Measurements from ENCODE around the gene COL27A1.
A peak's percentile ranks its signal among the peaks of the same experiment; 100 is the strongest.

Gene COL27A1

DNA sequence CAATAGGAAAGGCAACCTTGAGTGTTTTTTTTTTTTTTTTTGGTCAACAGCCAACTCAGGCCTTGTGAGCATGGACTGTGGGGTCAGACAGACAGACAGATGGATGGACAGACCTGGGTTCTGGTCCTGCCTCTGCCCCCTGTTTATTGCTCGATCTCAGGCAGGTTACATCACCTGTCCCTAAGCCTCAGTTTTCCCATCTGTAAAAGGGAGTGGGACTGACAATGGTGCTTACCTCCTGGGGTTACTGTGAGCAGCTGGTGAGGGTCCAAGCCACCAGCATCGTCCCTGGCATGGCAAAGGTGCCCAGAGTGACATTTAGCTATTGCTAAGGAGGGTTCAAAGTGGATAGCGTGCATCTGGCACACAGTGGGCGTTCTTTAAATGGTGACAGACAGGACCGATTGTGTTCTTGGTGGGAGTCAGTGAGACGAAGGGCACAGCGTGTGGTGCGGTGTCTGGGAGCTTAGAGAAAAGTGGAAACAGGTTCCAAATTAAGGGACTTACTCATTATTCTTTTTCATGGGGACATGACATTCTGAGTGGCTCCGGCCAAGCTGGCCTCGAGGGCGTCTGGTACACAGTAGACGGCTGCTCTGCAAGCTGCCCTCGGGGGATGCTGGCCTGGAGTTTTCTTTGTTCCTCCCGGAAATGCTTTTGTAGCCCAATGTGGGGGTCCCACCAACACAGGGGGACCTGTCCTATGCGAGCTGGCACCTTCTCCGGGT, 72.1 kb downstream of the COL27A1 start:
- no peak for DNase-seq (ENCODE audit: low spot score)

DNA sequence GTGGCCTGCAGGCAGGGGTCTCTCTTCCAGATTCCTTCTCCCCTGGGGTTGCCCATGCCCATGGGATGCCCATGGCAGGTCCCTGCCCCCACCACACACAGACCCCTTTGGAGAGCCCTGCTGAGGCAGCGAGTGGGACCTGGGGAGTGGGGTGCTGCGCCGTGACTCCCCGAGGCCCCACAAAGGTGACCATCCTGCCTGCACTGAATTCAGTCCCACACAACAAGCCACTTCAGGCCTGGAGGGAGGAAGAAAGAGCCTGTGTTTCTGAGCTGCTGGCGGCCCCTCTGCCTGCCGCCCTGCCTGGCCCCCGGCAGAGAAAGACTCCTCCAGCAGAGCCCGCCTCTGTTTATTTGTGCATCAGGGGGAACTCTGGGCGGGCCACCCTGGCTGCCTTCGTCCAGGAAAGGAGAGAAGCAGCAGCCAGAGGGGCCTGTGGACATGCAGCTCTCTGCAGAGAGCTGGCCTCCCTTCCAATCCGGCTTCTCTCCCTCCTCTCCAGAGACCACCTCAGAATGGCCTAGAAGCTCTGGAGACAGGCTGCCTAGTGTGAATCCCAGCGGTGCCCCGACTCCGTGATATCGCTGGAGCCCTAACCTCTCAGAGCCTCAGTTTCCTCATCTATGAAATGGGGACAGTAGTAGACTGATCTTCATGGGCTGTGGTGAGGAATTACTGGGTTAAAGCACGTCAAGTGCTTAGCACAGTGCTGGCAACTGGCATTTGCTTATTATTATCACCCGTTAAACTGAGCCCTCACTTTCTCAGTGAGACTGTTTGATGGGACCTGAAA, 72.9 kb downstream of the COL27A1 start:
- no peak for DNase-seq (ENCODE audit: low spot score)

DNA sequence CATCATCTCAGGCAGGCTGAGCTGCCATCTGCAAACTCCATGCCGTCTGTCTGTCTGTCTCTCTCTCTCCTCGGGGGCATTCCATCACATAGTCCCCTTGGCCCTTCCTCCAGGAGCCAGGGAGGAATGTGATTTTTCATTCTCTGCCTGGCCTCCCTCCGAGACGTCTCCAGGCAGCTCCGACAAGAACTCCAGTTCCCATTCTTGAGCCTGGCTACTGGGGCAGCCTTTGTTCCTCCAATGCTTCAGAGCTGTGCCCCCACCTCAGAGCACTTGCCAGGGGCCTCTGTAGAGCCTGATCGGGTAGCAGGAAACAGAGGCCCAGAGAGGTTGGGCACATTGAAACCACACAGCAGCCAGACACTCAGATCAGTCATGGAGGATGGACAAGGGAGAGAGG, 74.0 kb downstream of the COL27A1 start:
- no peak for DNase-seq (ENCODE audit: low spot score)

DNA sequence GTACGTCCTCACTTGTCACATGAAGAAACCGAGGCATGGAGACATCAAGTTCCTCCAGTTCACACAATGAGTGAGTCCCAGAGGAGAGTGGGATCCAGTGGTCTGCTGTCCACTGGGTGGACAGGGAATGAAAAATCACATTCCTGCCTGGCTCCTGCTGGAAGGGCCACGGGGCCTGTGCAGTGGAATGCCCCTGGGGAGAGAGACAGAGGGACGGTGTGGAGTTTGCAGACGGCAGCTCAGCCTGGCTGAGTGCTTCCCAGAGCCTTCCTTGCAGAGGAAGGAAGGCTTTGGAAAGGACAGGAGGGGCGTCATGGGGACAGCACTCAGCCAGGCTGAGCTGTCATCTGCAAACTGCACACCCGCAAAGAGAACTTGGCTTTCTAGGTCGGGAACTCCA, 74.7 kb downstream of the COL27A1 start:
- no peak for DNase-seq (ENCODE audit: low spot score)

DNA sequence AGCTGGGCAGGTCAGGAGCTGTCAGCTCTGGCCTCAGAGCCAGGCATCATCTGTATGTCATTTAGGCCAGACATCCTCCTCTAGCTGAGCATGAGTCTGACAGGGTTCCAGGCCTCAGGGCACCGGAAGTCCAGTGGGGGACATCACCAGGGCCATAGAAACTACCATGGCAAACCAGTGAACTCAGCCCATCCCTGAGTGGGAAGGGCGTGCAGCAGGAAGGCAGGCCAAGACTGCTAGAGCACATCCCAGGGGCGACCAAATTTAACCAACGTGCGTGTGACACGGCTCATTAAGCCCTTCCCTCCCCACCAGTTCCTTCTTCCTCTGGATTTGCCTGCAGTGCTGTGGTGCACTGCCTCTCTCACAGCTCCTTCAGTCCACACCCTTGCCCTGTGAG, 75.9 kb downstream of the COL27A1 start:
- DNase-seq (ENCODE audit: low spot score) = no peak

DNA sequence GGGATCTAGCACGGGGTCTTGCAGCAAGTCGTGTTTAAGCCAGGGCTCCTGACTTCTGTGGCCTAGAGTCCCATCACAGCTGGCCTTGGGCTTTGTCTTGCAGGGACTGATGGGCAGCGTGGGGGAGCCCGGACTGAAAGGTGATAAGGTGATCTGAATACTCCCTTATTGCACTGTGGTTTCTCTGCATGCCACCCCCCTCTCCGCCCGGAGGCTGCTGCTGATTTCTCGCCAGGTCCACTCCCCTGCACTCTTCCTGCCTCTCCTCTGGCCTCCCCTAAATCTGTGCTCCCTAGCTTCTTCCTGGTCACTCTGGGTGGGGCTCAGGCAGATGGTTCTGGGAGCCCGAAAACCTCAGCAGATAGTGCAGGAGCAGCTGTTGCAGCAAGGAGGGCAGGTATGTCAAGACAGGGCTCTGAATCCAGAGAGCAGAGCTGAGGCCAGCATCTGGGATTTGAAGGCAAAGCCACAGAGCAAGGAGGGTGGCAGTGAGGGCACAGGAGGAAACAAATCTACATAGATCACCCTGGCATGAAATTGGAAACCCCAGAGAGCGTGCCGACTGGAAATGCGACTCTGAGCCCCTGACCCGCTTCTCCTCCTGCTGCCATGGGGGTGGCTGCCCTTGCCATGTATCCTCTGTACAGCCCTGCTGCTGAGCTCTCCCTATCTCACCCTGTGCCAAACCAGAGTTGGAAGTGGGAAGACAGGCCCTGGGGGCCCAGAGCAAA, 76.5 kb downstream of the COL27A1 start:
- no peak for DNase-seq (ENCODE audit: low spot score)

DNA sequence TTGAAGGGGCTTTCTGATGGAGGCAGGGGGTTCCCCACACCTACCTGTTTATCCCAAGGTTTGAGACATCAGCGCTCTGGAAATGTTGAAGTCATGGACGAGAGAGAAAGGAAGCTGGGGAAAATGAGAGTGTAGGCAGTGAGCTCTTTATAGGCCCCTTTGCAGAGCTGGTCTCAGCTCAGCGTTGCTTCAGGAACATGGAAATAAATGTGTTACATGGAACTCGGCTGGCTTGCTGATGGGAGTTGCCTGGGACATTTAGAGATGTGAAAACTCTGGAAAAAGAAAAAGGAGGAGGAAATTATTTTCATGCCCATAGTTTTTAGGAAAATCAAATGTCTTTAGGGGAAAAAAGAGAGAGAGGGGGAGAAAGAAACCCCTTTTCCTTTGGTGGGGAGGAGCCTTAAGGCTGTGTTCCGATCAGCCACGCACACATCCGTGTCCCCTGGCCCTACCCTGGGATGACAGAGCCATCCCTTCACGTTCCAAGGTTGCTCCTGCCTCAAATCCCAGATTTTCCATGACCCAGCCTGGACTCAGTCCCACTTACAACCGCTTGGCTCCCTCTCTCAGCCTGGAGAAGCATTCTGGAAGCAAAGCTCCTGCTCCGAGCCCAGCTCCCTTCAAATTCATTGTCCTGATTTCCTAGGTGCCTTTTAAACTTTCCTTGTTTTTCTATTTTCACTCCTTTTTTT, 78.3 kb downstream of the COL27A1 start:
- DNase-seq (ENCODE audit: low spot score) = peak; percentile 19

DNA sequence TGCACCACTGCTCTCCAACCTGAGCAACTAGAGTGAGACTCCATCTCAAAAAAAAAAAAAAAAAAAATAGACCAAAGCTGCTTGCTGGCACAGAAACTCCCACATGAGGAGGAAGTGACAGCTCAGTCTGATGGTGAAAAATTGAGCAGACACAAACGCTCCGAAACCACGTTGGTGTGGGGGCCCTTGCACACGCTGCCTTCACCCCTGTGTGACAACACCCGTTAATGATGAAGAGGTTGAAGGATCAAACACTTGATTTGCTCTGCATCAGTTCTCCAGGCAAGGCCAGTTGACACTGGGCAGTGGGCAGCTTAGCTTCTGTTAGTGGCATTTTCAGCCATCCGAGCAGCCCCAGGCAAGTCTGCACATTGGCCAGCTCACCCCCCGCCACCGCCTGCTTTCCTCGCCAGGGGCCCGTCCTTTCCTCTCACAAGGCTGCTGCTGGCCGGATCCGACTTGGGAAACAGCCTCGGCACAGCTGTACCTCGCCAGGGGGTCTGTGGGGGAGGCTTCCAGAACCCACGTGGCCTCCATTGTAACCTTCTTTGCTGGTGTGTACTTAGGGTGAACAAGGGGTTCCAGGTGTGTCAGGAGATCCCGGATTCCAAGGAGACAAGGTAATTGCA, 79.8 kb downstream of the COL27A1 start:
- no peak for DNase-seq (ENCODE audit: low spot score)

DNA sequence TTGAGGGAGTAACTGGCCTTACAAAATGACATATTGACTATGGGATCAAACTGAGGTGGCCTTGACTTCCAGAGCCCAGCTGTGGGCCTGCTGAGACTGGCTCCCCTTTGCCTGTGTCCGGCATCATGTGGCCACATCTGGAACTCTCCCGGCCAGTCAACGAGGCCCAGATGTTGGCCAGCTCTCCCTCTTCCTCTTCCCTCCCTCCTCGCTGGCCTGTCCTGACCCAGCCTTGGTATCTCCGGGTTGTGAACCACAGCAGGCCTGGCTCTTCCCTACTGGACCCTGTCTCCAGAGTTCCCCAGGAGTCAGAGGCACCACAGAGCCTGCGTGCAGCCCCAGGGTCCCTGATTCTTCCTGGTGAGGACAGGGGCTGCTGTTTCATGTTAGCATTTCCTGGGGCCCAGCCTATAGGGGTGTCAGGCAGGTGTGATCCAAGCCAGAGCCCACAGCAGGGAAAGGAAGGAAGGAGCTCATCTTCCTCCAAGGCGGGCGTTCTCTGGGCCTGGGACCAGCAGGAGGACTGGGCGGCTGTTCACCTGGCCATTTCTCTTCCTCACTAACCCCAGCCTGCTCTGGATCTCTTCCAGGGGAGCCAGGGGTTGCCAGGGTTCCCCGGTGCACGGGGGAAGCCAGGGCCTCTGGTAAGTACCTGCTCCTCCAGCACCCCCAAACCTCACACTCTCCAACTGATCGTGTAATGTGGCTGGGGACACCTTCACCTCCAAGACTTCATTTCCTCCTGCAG, 81.2 kb downstream of the COL27A1 start:
- DNase-seq (ENCODE audit: low spot score) = no peak

DNA sequence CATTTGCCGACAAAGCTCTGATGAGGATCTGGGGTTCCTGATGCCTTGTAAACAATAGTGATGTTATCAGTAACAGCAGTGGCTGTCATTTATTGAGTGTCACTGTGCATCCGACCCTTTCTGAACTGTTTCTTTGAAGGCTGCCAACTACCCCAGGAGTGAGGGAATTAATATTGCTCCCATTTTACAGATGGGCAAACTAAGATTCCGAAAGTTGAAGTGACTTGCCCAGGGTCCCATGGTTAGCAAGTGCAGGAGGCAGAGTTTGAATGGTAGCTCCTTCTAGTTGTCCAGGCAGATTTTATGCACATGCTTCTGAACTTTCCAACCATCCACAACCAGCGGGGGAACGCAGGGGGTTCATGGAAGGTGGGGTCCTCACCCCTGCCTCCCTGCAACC, 81.9 kb downstream of the COL27A1 start:
- DNase-seq (ENCODE audit: low spot score) = no peak

DNA sequence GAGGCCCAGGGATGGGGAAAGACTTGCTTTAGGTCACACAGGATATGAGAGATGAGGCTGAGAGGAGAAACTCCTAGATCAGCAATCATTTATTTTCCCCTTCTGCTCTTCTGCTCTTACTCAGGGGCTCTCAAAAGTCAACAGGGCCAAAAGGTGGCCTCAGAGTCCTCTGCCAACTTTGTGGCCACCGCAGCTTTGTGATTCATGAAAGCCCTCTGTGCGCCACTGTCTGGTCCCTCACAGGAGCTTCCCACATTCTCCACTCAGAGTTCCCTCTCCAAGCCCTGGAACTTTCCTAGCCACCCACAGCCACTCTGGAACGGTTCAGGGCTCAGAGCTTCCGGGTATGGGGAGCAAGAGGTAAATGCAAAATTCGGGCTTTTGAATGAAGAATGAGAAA, 82.4 kb downstream of the COL27A1 start:
- no peak for DNase-seq (ENCODE audit: low spot score)

DNA sequence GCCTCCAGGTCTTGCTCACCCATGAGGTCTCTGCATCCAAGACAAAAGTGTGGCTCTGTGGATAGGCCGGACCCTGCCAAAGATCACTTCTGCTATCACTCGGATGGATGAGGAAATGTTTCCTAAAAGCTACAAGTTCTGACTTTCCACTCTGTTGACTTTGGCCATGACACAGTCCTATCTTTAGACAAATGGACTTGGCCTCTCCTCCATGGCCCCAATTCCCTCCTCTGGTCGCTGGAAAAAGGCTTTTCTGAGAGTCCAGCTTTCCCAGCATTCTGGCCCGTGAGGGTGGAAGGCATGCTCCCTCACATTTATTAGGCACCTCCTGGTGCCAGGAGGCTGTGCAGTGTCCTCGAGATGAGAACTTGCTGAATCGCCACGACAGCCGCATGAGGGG, 83.1 kb downstream of the COL27A1 start:
- no peak for DNase-seq (ENCODE audit: low spot score)

DNA sequence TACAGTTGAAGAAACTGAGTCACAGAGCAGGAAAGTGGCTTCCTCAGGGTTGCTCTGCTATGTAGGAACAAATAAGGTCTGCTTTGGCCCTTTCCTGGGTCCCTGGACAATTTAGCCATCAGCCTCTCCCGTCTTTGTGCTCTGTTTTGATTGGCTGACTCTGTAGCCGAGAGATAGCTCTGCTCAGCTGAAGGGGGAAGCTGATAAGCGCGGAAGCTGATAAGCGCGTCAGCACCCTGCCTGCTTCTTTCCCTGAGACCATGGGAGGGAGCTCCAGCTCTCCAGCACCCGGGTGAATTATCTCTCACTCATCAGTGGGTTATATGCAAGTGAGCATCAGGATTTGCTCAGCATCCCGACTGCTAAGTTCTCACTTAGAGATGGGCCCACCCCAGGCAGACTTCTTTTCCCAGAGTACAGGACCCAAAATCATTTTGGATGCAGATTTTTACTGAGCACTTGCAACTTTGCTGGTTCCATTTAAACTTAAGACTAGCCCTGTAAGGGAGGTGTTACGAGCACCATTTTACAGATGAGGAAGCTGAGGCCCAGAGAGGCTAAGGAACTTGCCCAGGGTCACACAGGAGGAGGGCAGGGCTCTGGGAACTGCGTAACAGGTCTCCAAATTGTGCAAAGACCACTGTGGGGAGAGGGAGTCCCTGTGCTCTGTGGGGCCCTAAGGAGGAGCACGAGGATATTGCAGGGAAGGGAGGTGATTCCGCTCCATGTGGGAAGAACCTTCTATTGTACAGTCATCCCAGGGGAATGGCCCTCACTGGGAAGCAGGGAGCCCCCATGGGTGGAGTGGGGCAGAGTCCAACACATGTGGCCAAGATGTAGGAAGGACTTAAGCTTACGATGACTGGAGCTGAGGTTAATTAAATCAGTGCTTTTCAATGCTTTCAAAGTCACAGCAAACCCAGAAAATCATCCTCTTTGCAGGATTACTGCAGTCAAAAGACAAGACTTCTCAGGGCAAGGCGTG, 83.8 kb downstream of the COL27A1 start:
- peak; percentile 45 for DNase-seq (ENCODE audit: low spot score)

DNA sequence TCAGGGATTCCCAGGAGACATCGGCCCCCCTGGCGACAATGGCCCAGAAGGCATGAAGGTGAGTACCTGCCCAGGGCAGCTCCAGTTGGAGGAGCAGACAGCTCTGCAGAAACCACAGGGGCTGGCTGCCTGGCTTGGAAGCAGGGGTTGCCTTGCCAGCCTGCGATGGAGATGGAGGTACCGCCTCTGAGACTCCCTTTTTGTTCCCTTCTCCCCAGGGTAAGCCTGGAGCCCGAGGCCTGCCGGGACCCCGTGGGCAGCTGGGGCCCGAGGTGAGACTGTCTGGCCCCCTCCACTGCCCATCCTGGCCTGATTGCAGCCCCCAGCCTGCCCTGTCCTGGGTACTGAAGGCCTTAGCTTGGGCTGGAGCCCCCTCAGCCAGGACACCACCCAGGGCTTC, 84.9 kb downstream of the COL27A1 start:
- no peak for DNase-seq (ENCODE audit: low spot score)

DNA sequence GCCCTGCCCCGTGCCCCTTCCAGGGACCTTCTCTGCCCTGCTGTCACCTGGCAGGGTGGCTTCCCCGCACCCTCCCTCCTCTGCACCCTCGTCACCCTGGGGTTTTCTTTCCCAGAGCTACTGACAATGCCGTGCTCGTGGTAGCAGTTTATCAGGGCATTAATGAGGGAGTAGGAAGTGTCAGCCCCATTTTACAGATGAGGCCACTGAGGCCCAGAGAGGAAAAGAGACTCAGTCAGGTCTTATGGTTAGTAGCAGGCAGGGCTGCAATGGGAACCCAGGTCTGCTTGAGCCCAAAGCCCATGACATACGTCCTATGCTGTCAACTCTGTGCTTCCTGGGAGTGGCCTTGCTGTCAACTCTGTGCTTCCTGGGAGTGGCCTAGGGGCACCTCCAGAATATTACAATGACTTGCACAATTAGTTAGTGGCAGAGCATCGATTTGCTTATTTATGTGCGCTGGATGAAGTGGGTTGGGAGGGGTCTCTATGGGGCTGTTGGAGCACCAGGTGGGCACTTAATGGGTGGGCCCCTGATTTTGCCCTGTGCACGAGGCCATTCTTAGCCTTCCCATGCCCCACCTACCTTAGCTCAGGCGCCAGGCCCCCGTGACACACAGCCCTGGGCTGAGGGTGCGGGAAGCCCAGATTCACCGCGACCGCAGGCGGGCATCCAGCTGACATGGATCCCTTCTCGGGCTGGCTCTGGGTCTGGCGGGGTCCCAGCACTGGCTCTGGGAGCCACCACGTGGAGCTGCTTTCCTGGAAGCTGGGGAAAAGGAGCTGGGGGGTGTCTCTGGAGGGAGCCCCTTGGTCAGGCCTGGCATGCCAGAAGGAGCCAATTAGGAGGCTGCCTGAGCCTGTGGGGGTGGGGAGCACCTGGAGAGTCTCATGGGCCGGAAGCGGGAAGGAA, 85.6 kb downstream of the COL27A1 start:
- no peak for DNase-seq (ENCODE audit: low spot score)

DNA sequence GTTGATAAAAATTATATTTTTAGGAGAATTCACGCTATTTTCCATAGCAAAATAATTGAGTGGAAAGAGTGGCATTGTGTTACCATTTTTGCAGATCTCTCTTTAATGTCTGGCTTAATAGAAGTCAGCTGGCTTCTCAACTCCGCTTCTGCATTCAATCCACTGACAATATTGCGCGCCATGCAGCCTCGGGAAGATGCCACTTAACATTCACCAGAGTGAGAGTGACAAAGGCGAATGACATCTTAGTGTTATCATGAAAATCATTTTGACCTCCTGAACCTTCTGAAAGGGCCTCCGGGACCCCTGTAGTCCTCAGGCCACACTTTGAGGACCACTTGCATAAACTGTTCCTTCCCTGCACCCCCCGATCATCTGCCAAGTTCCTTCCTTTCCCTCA, 87.5 kb downstream of the COL27A1 start:
- no peak for DNase-seq (ENCODE audit: low spot score)

DNA sequence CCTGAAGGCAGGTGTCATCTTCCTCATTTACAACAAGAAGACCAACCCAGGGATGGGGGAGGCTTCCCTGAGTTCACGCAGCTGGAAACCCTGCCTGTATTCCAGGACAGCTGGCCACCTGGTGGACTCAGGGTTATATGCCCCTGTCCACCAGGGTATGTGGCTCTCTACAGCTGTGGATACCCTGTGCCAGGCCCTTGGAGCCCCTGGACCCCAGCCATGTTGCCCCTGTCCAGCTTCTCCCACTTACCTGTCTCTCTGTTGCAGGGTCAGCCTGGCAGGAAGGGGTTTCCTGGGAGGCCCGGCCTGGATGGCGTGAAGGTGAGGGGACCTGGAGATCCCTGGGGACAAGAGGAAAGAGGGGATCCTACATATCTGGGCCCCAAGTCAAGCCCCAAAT, 87.9 kb downstream of the COL27A1 start:
- DNase-seq (ENCODE audit: low spot score) = no peak

DNA sequence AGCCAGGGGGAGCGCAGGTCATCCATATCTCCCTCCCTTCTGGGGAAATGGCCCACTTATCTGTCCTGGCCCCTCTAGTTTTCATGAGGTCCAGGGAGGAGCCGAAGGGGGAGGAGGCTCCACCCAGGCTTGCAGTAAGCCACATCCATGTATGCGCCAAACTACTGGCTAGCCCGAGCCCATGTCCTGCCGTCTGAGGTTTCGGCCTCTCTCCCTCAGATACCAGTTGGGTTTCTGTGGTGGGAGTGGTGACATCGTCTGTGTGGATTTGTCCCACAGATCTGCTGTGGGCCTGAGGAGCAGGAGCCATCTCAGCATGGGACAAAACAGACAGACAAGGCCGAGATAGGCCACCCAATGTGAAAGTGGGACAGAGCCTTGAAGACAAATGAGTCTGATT, 89.2 kb downstream of the COL27A1 start:
- DNase-seq (ENCODE audit: low spot score) = no peak

DNA sequence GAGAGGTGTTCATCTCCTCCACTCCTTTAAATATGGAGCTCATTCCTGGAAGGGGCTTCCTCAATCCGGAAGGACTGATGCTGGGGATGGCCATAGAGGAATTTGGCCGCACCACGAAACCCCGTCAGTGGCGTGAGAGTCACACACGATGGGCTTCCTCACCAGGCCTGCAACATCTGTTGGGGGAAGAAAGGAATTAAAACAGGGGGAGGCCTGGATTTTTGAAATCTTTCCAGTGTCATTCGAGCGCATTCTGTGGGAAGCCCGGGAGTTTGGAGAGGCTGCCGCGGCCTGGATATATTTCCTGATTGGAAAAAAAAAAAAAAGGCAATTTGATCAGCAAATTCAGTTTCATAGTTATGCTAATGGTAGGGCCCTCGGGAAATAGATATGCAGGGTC, 91.2 kb downstream of the COL27A1 start:
- DNase-seq (ENCODE audit: low spot score) = no peak
